Muscle layer of duodenum (tissue), 2 donors: Measurements from ENCODE around the gene OLFM2.
"Not testable (repeated sequence)": the region's sequence is repeated elsewhere in the genome, so short reads cannot be mapped to it uniquely, and the experiment has no call there.

Experiments
- H3K27ac ChIP-seq: one replicate; pipeline ENCODE4 v1.7.0; 2013; ENCODE audit warnings: mild to moderate bottlenecking, low read length
- H3K27me3 ChIP-seq: one replicate; pipeline ENCODE4 v1.7.0; 2013; ENCODE audit warnings: low read depth, mild to moderate bottlenecking, control low read depth, low read length
- H3K36me3 ChIP-seq, 2 donors: one replicate each; pipeline ENCODE4 v1.7.0; 2013; ENCODE audit warnings: low read length in 2 of 2, control low read depth in 1 of 2, mild to moderate bottlenecking in 1 of 2; ENCODE audit not compliant: insufficient read depth in 2 of 2, control insufficient read depth in 1 of 2
- H3K4me1 ChIP-seq, 2 donors: one replicate each; pipeline ENCODE4 v1.7.0; 2013; ENCODE audit warnings: low read length in 2 of 2, mild to moderate bottlenecking in 2 of 2, control low read depth in 1 of 2, moderate library complexity in 1 of 2; ENCODE audit not compliant: insufficient read depth in 2 of 2, control insufficient read depth in 1 of 2
- H3K4me3 ChIP-seq, 2 donors: one replicate each; pipeline ENCODE4 v1.7.0; 2013; ENCODE audit warnings: low read length in 2 of 2, low read depth in 1 of 2, mild to moderate bottlenecking in 1 of 2
- H3K9me3 ChIP-seq, 2 donors: one replicate each; pipeline ENCODE4 v1.7.0; 2013; ENCODE audit warnings: low read length in 2 of 2, control low read depth in 1 of 2, mild to moderate bottlenecking in 1 of 2; ENCODE audit not compliant: control insufficient read depth in 1 of 2
- donor health status: healthy.

Gene OLFM2

GRCh38 chr19:9962623-9963290 is 26.4 kb upstream of the OLFM2 start:
- H3K4me1 ChIP-seq, result peaks cover 0 to 5% of the 10 kb centered on the region in 2 donors
- no peaks in the 10 kb centered on the region for H3K27me3 ChIP-seq
- peaks cover 0 to 11% of the 10 kb centered on the region in 2 donors for H3K36me3 ChIP-seq
- no peak overlapping the region for H3K4me3 ChIP-seq
- no peaks in the 10 kb centered on the region for H3K9me3 ChIP-seq
- no peak overlapping the region for H3K27ac ChIP-seq

- Histone ChIP-seq H3K4me1 (no peaks in the 10 kb centered on the region), H3K9me3 (no peaks in the 10 kb centered on the region), H3K27ac (no peak overlapping the region), H3K4me3 (no peak overlapping the region), H3K36me3 (peaks cover 0 to 11% of the 10 kb centered on the region in 2 donors), H3K27me3 (no peaks in the 10 kb centered on the region)
Observed at GRCh38 chr19:9961103-9961502, 24.8 kb upstream of the OLFM2 start.

GRCh38 chr19:9958379-9958821 is 22.1 kb upstream of the OLFM2 start:
- Histone ChIP-seq H3K4me1 (no peaks in the 10 kb centered on the region), H3K36me3 (peaks cover 0 to 11% of the 10 kb centered on the region in 2 donors), H3K9me3 (no peaks in the 10 kb centered on the region), H3K27me3 (no peaks in the 10 kb centered on the region), H3K27ac (no peak overlapping the region), H3K4me3 (no peak overlapping the region)

- Histone ChIP-seq H3K27me3 (no peaks in the 10 kb centered on the region), H3K4me1 (no peaks in the 10 kb centered on the region), H3K9me3 (no peaks in the 10 kb centered on the region), H3K4me3 (no peak overlapping the region), H3K27ac (no peak overlapping the region), H3K36me3 (peaks cover 0 to 5% of the 10 kb centered on the region in 2 donors)
Observed at GRCh38 chr19:9956956-9957355, 20.6 kb upstream of the OLFM2 start.

- Histone ChIP-seq H3K4me3 (no peak overlapping the region), H3K4me1 (no peaks in the 10 kb centered on the region), H3K9me3 (no peaks in the 10 kb centered on the region), H3K27ac (no peak overlapping the region), H3K27me3 (no peaks in the 10 kb centered on the region), H3K36me3 (no peaks in the 10 kb centered on the region)
Observed at GRCh38 chr19:9953802-9954542, 17.7 kb upstream of the OLFM2 start.

GRCh38 chr19:9952276-9952675 is 16.0 kb upstream of the OLFM2 start:
- no peaks in the 10 kb centered on the region for H3K9me3 ChIP-seq
- H3K4me3 ChIP-seq, result no peak overlapping the region
- no peaks in the 10 kb centered on the region for H3K36me3 ChIP-seq
- H3K4me1 ChIP-seq, result no peaks in the 10 kb centered on the region
- no peak overlapping the region for H3K27ac ChIP-seq
- no peaks in the 10 kb centered on the region for H3K27me3 ChIP-seq

GRCh38 chr19:9947441-9947840 is 11.1 kb upstream of the OLFM2 start:
- Histone ChIP-seq H3K27me3 (no peaks in the 10 kb centered on the region), H3K36me3 (no peaks in the 10 kb centered on the region), H3K4me1 (no peaks in the 10 kb centered on the region), H3K27ac (no peak overlapping the region), H3K9me3 (peaks cover 0 to 1% of the 10 kb centered on the region in 2 donors), H3K4me3 (no peak overlapping the region)

GRCh38 chr19:9946528-9947125 is 10.3 kb upstream of the OLFM2 start:
- not testable (repeated sequence) for H3K27me3 ChIP-seq, H3K4me1 ChIP-seq, H3K36me3 ChIP-seq, H3K4me3 ChIP-seq, H3K9me3 ChIP-seq, H3K27ac ChIP-seq

GRCh38 chr19:9945319-9945966 is 9.1 kb upstream of the OLFM2 start:
- Histone ChIP-seq H3K9me3 (peaks cover 8 to 9% of the 10 kb centered on the region in 2 donors), H3K27me3 (no peaks in the 10 kb centered on the region)

GRCh38 chr19:9943744-9944143 is 7.4 kb upstream of the OLFM2 start:
- Histone ChIP-seq H3K36me3 (no peaks in the 10 kb centered on the region), H3K4me3 (no peak overlapping the region), H3K9me3 (peaks cover 8 to 9% of the 10 kb centered on the region in 2 donors), H3K27me3 (no peaks in the 10 kb centered on the region), H3K27ac (no peak overlapping the region), H3K4me1 (no peaks in the 10 kb centered on the region)

More at GRCh38 chr19:9945319-9945966, 9.1 kb upstream of the OLFM2 start:
- Histone ChIP-seq H3K36me3 (no peaks in the 10 kb centered on the region), H3K4me1 (no peaks in the 10 kb centered on the region), H3K27ac (no peak overlapping the region), H3K4me3 (no peak overlapping the region)

GRCh38 chr19:9941671-9942070 is 5.4 kb upstream of the OLFM2 start:
- Histone ChIP-seq H3K9me3 (peaks cover 8 to 9% of the 10 kb centered on the region in 2 donors), H3K4me1 (peaks cover 0 to 4% of the 10 kb centered on the region in 2 donors), H3K36me3 (no peaks in the 10 kb centered on the region), H3K27me3 (no peaks in the 10 kb centered on the region), H3K4me3 (no peak overlapping the region), H3K27ac (no peak overlapping the region)
